ENCODE results near the gene ERBB4. TPM values are rescaled to one million over a fixed set of nuclear protein-coding genes. Genes with fewer than 3 reads are reported as not detected.

The ERBB4 gene
- total RNA-seq, 1 experiment from 2014 or later: 40.6 TPM

DNA sequence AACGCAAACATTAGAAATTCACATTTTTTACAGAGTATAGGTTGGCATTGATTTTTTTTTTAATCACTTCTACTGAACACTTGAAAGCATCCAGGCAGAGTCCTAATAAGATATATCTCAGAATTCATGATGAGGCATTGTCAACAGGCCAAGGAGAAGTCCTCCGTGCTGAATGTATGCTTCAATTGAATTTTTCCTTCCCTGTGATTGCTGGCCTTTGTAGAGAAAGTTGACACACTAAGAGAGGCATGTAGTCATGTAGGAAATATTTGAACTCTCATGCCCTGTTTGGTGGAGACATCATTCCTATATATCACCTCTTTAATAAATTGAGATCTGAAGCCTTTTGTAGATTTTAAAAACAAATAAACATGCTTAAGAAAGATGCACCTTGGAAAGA, 1137.3 kb downstream of the ERBB4 start:
- POLR2A ChIA-PET (ENCODE audit: low non-redundant PET): no interaction called here
- no peak overlapping the region for H3K4me3 ChIP-seq (ENCODE audit: low read depth, low read length, poor library complexity, severe bottlenecking)
- intact Hi-C loops (cut with micrococcal nuclease; ENCODE audit: unreplicated experiment): loop anchor here (10.0 kb wide), 1 partner anchor 787 kb away; no protein-coding TSS in a partner anchor
- H3K27ac ChIP-seq (ENCODE audit: low read depth, low read length, poor library complexity, severe bottlenecking): no peak overlapping the region
- H3K36me3 ChIP-seq (ENCODE audit: insufficient read depth, low read length, poor library complexity, severe bottlenecking): no peaks in the 10 kb centered on the region
- DNase-seq (ENCODE audit: low spot score): no peak
- H3K4me1 ChIP-seq (ENCODE audit: insufficient read depth, low read length, poor library complexity, severe bottlenecking): no peaks in the 10 kb centered on the region
- no peaks in the 10 kb centered on the region for H3K9me3 ChIP-seq (ENCODE audit: low read depth, low read length, poor library complexity, severe bottlenecking)
- CTCF ChIA-PET: no interaction called here
- no TSS peak for BruUV-seq (replicated peaks)
- H3K27me3 ChIP-seq (replicated peaks; ENCODE audit: insufficient read depth, low read depth, low read length, poor library complexity): no peaks in the 10 kb centered on the region
- TF ChIP-seq, protein P1, sequence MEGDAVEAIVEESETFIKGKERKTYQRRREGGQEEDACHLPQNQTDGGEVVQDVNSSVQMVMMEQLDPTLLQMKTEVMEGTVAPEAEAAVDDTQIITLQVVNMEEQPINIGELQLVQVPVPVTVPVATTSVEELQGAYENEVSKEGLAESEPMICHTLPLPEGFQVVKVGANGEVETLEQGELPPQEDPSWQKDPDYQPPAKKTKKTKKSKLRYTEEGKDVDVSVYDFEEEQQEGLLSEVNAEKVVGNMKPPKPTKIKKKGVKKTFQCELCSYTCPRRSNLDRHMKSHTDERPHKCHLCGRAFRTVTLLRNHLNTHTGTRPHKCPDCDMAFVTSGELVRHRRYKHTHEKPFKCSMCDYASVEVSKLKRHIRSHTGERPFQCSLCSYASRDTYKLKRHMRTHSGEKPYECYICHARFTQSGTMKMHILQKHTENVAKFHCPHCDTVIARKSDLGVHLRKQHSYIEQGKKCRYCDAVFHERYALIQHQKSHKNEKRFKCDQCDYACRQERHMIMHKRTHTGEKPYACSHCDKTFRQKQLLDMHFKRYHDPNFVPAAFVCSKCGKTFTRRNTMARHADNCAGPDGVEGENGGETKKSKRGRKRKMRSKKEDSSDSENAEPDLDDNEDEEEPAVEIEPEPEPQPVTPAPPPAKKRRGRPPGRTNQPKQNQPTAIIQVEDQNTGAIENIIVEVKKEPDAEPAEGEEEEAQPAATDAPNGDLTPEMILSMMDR (conservative IDR thresholded peaks at IDR 0.05; ENCODE audit: low read depth, low read length): no peak
- TF ChIP-seq EZH2 (IDR thresholded peaks at IDR 0.05; ENCODE audit: borderline replicate concordance, low read depth, low read length, poor library complexity, severe bottlenecking): no peak

DNA sequence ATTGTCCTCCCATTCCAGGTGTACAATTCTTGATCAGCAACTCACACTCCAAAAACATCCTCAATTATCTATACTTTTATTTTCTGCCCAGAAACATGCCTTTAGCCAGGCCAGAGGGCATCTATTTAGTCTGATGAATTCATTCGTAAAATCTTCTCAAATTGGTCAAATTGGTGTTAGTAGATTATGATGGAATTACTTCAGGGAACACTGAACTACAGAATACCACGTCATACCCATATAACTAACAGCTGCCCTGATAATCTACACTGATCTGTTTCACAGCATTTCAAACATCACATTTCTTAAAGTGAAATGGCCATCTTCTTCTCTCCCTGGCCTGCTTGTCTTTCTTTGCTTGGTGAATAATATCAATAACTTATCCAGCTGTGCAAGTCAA, 1140.8 kb downstream of the ERBB4 start:
- ChIA-PET CTCF (no interaction called here), POLR2A (ENCODE audit: low non-redundant PET) (no interaction called here)
- no peak overlapping the region for H3K4me3 ChIP-seq (ENCODE audit: low read depth, low read length, poor library complexity, severe bottlenecking)
- peaks cover 18% of the 10 kb centered on the region for H3K4me1 ChIP-seq (ENCODE audit: insufficient read depth, low read length, poor library complexity, severe bottlenecking)
- no peaks in the 10 kb centered on the region for H3K9me3 ChIP-seq (ENCODE audit: low read depth, low read length, poor library complexity, severe bottlenecking)
- no peak for TF ChIP-seq EZH2 (IDR thresholded peaks at IDR 0.05; ENCODE audit: borderline replicate concordance, low read depth, low read length, poor library complexity, severe bottlenecking)
- TF ChIP-seq, protein P1 (conservative IDR thresholded peaks at IDR 0.05; ENCODE audit: low read depth, low read length): no peak
- no peak for DNase-seq (ENCODE audit: low spot score)
- intact Hi-C loops (cut with micrococcal nuclease; ENCODE audit: unreplicated experiment): no loop called here
- no peaks in the 10 kb centered on the region for H3K27me3 ChIP-seq (replicated peaks; ENCODE audit: insufficient read depth, low read depth, low read length, poor library complexity)
- no peak overlapping the region for H3K27ac ChIP-seq (ENCODE audit: low read depth, low read length, poor library complexity, severe bottlenecking)
- BruUV-seq (replicated peaks): no TSS peak
- no peaks in the 10 kb centered on the region for H3K36me3 ChIP-seq (ENCODE audit: insufficient read depth, low read length, poor library complexity, severe bottlenecking)

DNA sequence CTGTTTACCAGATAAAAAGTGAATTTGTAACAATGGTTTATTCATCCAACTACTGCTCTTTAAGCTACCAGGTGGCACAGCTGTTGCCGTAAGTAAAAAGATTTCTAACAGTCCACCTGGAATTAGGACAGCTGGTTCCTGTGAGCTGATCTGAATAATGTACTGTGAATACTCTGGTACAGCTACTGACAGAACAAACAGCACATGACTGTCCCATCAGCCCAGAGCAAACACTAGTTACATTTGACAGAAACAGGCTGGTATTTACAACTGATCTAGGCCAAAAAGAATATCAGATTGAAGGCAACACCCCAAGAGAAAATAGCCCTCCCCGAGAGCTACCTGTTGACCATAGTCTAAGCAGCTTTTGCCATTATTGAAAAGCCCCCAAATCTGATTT, 1141.8 kb downstream of the ERBB4 start:
- ChIA-PET CTCF (no interaction called here), POLR2A (ENCODE audit: low non-redundant PET) (no interaction called here)
- H3K9me3 ChIP-seq (ENCODE audit: low read depth, low read length, poor library complexity, severe bottlenecking): no peaks in the 10 kb centered on the region
- H3K27me3 ChIP-seq (replicated peaks; ENCODE audit: insufficient read depth, low read depth, low read length, poor library complexity): no peaks in the 10 kb centered on the region
- no peak for TF ChIP-seq EZH2 (IDR thresholded peaks at IDR 0.05; ENCODE audit: borderline replicate concordance, low read depth, low read length, poor library complexity, severe bottlenecking)
- TF ChIP-seq, protein P1 (conservative IDR thresholded peaks at IDR 0.05; ENCODE audit: low read depth, low read length): no peak
- no peak overlapping the region for H3K4me3 ChIP-seq (ENCODE audit: low read depth, low read length, poor library complexity, severe bottlenecking)
- intact Hi-C loops (cut with micrococcal nuclease; ENCODE audit: unreplicated experiment): no loop called here
- DNase-seq (ENCODE audit: low spot score): no peak
- BruUV-seq (replicated peaks): no TSS peak
- H3K4me1 ChIP-seq (ENCODE audit: insufficient read depth, low read length, poor library complexity, severe bottlenecking): peaks cover 18% of the 10 kb centered on the region
- no peak overlapping the region for H3K27ac ChIP-seq (ENCODE audit: low read depth, low read length, poor library complexity, severe bottlenecking)
- H3K36me3 ChIP-seq (ENCODE audit: insufficient read depth, low read length, poor library complexity, severe bottlenecking): no peaks in the 10 kb centered on the region
